Left hindlimb (tissue), 1 donor: ENCODE data around the gene IL21R.
"Not testable (repeated sequence)": the region's sequence is repeated elsewhere in the genome, so short reads cannot be mapped to it uniquely, and the experiment has no call there.

Experiments used
- DNase-seq: peaks from one replicate; pipeline ENCODE4 v3.0.0-alpha.2; 2018

Gene IL21R

DNA sequence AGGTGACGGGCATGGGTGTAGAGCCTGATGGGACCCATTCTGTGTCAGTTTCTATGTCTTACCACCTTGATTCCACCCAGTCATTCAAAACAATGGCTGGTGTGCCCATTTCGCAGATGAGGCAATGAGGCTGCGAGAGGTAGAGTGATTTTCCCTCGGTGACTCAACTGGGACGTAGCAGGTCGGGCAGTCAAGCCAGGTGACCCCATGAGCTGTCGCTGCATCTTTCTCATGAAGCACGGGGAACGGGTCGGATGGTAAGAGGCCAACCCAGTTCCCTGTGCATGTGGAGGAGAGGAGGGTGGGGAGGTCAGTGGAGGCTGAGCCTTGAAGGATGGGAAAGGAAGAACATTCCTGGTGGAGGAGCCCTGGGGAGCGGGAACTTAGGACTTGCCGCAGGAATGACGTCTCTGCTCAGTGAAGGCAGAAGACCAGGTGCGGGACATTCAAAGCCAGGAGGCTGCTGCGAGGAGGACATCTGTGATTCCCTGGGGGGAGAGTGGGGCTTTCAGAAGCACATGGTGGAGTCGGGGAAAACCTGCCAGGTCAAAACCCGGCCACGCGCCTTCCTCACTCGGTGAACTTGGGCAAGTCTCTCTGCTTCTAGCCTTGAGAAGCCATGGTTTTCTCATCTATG, 1.1 kb downstream of the IL21R start:
- no peak for DNase-seq

DNA sequence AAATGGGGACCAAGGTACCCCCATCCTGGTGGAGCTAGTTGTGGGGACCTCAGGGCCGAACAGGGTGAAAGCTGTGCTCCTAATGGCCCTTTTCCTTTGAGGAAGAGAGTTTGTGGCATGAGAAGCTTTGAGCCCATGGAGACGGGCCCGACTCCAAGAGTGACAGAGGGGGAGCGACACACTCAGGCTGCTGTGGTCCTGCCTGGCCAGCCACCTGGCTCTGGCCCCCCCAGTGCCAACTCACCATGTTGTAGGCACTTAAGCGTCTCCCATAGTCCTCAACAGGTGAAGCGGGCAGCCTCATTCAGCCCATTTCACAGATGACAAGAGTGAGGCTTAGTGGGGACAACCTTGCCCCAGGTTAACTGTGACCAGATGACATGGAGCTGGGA, 1.6 kb downstream of the IL21R start:
- no peak for DNase-seq

GRCh38 chr16:27404163-27404823, 2.3 kb downstream of the IL21R start:
- no peak for DNase-seq

GRCh38 chr16:27405546-27406451, 3.8 kb downstream of the IL21R start:
- DNase-seq = no peak

GRCh38 chr16:27406511-27407128, 4.6 kb downstream of the IL21R start:
- no peak for DNase-seq

GRCh38 chr16:27407133-27407532, 5.2 kb downstream of the IL21R start:
- DNase-seq = no peak

- no peak for DNase-seq
These were observed 6.1 kb downstream of the IL21R start for GRCh38 chr16:27408012-27408601.

DNA sequence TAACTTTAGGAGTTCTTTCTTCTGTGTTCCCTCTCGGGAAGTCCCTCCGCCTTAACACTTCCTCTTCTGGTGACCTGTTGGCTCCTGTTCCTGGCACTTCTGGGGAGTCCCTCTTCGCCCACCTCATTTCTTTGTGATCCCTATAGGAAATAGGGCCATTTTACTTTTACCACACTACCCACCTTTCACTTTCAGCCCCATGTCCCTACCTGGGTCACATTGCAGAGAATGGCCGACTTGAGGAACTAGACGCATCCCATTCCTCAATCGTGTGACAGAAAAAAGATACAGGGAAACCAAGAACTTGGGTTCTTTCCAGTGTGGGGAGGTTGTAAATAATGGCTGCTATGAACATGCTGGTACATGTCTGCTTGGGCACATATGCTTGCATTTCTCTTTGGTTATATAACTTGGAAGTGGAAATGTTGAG, 6.6 kb downstream of the IL21R start:
- no peak for DNase-seq

DNA sequence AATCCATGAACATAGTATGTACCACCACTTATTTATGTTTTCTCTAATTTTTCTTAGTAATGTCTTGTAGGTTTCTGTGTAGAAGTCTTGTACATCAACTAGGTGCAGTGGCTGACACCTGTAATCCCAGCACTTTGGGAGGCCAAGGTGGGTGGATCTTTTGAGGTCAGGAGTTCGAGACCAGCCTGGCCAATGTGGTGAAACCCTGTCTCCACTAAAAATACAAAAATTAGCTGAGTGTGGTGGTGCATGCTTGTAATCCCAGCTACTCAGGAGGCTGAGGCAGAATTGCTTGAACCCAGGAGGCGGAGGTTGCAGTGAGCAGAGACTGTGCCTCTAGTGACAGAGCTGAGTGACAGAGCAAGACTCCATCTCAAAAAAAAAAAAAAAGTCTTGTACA, 8.0 kb downstream of the IL21R start:
- not testable (repeated sequence) for DNase-seq

DNA sequence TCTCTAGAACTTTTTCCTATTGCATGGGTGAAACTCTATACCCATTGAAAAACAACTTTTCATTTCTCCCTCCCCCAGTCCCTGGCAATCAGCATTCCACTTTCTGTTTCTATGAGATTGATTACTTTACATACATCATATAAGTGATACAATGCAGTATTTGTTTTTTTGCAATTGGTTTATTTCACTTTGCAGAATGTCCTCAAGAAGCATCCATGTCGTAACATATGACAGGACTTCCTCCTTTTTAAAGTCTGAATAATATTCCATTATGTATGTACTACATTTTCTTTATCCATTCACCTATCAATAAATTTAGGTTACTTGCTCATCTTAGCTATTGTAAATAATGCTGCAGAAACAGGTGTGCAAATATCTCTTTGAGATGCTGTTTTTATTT, 8.8 kb downstream of the IL21R start:
- no peak for DNase-seq

- DNase-seq = no peak
These were observed 12.0 kb downstream of the IL21R start for GRCh38 chr16:27413956-27414355.

- no peak for DNase-seq
These were observed 12.9 kb downstream of the IL21R start for GRCh38 chr16:27414788-27415431.

GRCh38 chr16:27417047-27417671, 15.2 kb downstream of the IL21R start:
- DNase-seq = no peak

GRCh38 chr16:27421961-27422740, 20.2 kb downstream of the IL21R start:
- no peak for DNase-seq

DNA sequence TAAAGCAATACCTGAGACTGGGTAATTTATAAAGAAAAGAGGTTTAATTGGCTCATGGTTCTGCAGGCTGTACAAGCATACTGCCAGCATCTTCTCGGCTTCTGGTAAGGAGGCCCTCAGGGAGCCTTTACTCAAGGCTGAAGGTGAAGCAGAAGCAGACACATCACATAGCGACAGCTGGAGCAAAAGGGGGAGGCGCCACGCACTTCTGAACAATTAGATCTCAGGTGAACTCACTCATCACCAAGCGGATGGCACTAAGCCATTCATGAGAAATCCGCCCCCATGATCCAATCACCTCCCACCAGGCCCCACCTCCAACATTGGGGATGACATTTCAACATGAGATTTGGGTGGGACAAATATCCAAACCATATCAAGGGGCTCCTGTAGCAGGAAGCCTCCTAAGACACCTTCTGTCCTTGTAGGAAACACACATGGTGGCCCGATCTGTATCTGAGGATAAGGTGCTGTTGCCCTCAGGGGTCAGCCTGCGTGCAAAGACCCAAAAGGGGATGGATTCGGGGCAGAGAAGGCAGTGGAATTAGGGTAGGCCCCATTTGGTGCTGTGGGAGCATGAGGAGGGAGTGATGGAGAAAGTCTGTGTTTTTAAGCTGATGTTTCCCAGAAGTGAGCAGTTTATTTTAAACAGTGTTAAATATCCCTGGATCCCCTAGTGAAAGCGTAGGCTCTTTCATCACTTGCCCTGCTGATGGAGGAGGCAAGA, 23.0 kb downstream of the IL21R start:
- no peak for DNase-seq

DNA sequence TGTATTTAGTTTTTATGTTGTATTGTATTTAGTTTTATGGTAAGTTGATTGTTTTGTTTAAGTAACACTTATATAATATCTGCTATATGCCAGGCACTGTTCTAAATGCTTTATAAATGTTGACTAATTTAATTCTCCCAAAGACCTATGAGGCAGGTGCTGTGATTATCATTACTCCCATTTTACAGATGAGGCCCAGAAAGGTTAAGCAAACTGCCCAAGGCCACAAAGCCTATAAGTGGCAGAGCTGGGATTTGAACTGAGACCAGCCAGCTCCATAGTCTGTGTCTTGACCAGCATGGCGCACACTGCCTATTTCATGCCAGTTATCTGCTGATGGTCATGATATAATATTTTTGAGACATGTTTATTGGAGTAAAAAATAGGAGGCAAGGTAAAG, 24.0 kb downstream of the IL21R start:
- DNase-seq = no peak

DNA sequence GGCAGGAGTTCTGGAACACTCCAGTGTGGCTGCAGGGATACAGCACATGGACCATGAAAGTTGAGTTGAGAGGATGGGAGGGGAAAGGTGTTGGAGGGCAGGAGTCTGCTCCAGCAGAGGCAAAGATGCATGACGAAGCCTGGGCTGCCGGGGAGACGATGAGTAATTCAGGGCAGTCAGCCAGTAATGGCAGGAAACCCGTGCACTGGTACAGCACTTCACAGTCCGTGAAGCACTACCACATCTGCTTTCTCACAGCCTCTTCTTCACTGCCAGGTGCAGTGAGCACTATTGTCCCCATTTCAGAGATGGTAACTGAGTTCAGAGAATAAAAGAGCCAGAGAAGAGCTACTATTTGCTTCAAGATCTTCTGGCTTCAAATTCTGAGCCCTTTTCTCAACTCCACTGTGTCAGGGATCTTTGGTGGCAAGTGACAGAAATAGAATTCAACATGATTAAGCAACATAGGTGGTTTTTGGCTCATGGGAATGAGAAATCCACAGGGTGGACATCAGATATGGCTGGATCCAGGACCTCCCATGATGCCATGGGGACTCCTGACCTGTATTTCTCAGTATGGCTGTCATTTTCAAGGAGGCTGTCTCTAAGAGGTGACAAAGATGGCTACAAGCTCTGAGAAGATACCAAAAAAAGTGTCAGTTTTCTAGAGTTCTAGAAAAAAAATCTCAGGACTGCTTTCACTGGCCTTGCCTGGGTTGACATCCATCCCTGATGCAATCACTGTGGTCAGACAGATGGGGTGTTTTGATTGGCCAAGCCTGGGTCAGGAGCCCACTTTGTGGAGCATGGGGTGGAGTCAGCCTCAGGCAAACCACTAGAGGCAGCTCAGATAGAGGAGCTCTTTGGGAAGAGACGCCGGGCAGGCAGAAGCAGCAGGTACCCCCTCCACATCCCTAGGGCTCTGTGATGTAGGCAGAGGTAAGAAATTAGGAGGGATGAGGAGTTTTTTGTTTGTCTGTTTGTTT, 24.7 kb downstream of the IL21R start:
- DNase-seq = no peak

DNA sequence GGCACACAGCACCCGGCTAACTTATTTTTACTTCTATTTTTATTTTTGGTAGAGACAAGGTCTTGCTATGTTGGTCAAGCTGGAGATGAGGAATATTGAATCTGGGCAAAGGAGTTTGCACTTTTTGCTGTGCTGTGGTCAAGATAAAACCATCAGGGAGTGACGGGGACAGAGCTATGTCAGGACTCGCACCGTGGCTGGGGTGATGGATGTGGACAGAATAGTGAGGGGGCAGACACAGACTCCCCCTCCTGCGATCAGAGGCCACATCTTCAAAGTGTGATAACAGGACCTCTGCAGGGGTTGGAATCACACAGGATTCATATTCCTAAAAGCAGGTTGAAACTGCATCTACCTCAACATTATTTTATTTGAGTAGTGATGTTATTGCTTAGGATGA, 25.6 kb downstream of the IL21R start:
- no peak for DNase-seq
